Activated CD4-positive, CD25-positive, alpha-beta regulatory T cell treated with anti-CD3 and anti-CD28 coated beads, Interleukin-2, amount 50 U/mL, for 72 hours (primary cell): ENCODE data around the gene VIT.

Experiments used
- DNase-seq: peaks from one replicate; pipeline ENCODE4 v3.0.0; 2021

Gene VIT

GRCh38 chr2:36696533-36696932, at the start of gene VIT:
VIT (plus strand) TSS chr2:36696707; CDS start chr2:36716371, 19,664 bp downstream.
- no peak for DNase-seq

GRCh38 chr2:36650031-36650829, 46.3 kb upstream of the VIT start:
- DNase-seq, result no peak

- DNase-seq, result no peak
Measured at GRCh38 chr2:36653155-36653554, 43.4 kb upstream of the VIT start.

- no peak for DNase-seq
Measured at GRCh38 chr2:36653967-36654694, 42.4 kb upstream of the VIT start.

DNA sequence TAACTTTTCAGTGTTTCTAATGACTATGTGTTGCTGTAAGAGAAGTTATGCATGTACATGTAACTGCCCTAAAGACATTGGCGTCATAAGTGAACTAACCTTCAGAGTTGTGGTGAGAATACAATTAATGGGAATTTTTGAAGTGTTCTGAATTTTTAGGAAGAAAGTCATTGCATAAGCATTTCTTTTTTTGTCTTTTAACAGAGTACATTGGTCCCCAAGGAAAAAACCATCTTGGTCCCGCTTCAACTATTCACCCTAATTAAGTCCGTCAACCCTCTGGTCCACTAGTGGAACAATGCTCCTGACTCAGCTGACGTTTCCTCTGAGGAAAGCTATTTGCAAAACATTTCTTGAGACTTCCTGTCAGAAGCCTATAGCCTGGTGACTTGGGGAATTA, 41.1 kb upstream of the VIT start:
- DNase-seq, result no peak

DNA sequence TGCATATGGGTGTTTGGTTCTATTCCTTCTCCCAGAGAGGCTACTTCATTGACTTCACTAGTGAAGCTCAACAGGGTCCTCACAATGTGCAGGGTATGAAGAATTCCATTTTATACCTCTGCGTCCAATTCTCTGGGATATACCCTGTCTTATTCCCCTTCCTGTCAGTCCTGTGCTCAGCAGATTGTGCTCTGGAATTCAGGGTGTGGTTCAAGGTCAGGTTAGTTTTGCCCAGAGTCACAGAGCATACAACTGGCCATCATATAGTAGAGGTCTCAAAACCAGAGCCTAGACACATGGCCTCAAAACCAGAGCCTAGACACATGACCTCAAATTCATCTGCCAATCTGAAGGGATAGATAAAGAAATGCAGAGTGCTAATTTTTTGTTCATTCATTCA, 38.8 kb upstream of the VIT start:
- no peak for DNase-seq

DNA sequence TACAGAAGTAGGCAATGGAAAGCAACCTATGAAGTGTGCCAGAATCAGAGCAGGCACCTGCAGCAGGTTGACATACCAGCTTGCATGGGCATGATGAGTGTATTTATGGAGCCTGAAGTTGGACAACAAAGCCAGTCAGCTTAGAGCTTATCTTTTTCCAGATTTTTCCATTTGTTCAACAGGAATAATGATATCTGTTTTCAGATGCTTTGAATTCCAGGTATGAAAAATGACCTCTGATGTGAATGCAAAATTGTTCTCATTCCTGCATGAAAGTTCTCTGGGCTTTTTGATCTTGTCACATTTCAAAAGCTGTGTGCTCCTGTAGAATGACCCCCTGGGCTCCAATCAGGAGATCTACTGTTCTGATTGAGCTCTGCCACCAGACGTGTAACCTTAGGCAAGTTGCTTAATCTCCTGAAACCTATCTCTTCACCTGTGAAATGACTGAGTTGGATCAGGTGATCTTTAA, 38.2 kb upstream of the VIT start:
- no peak for DNase-seq

DNA sequence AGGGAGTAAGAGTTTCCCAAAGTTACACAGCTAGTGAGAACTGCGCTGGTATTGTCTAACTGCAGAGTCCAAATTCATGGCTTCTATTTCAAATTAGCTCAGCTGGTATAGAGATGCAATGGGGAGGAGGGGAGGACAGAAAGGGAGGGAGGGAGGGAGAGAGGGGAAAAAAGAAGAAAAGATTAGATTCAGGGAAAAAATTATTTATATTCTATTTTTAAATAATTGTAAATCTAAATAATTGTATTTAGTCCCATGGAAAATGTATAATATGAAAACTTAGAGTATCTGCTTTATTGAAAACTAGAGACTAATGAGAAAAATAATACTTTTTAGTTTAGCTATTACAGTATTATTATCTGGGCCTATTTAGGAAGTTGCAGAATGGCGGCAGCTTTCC, 37.3 kb upstream of the VIT start:
- DNase-seq, result no peak

GRCh38 chr2:36659872-36660312, 36.6 kb upstream of the VIT start:
- no peak for DNase-seq

DNA sequence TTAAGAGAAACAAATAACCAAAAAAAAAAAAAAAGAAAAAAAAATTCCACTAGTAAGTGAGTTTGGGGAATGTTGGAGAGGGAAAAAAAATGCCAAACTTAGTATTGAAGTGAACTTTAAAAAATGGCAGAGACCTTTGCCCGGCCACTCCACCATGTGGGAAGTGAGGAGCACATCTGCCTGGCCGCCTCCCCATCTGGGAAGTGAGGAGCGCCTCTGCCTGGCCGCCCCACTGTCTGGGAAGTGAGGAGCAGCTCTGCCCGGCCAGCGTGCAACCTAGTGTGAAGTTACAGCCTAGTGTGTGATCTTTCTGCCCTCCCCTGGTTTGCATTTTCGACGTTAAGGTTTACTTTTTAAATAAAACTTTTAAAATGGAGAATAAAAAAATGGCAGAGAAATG, 33.9 kb upstream of the VIT start:
- no peak for DNase-seq

- no peak for DNase-seq
Measured at GRCh38 chr2:36663295-36663694, 33.2 kb upstream of the VIT start.

DNA sequence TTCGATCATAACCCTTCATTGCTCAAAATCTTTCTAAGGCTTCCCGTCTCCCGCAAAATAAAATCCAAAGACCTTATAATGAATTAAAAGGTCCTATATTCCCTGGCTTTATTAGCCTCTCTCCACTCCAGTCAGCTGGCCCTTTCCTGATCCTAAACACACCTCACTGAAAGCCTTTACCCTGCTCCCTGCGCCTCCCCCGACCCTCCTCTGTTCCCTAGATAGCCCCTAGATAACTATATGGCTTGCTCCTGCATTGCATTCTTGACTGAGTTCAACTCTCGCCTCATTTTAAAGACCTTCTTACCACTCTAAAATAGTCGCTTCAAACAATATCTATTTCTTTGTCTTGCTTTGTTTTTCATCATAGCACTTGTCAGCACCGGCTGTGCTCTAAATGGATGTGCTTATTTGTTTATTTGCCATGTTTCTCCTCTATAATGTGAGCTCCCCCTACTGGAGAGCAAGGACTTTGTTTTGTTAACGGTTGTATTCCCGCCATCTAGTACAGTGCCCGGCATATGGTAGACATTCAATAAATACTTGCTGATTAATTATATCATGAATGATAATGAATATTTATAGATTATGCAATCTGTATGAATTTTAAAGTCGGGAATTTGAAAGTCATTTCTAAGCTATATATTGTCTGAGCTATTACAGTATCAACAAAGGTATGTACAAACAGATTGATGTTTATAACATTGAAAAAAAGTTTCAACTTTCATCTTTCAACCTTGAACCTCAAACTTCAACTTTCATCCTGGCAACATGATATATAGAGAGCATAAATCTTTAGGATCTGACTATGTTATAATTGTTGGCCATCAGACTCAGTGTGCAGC, 32.4 kb upstream of the VIT start:
- DNase-seq, result no peak

- no peak for DNase-seq
Measured at GRCh38 chr2:36664696-36665076, 31.8 kb upstream of the VIT start.

DNA sequence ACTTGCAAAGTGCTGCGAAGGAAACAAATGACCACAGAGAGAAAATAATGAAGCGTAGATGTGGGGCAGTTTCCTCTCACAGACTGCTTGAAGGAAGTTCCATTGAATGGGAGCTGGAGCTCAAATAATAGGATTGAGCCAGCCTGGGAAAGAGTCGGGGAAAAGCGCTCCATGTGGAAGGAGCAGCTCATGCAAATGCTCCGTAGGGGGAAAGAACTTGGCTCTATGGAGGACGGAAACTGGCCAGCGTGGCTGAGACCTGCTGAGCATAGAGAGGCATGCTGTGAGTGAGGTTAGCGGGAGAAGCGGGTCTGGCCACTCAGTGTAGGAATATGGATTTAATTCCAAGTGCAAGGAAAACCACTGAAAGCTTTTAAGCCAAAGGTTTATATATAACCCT, 28.6 kb upstream of the VIT start:
- DNase-seq, result no peak

DNA sequence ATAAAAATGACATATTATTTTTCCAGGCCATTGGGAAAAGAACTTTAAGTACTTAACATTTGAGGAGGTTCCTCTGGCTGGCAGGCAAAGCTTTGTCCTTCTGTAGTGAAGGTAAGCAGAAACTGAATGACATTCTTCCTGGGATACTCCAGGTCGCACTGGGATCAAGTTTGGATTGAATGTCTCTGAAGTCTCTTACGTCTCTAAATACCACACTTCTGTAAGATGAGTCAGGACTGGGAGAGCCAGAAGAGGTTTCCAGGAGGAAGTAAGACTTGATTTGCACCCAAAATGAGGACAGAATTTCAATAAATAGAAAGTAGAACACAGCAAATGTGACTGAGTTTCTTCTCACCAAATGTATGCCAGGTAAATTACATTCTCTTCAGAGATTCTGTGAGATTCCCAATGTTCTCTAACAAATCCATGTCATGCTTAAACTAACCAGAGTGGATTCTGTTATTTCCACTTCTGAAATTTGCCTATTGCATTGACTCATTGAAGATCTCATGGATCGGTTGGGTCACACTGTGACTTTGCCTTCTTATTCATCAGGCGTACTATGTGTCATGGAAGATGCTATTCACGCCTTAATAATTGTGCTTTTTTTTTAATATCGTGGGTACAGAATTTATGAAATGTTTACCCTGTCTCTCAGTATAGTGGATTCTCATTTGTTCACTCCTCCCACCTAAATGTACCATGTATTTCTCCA, 25.5 kb upstream of the VIT start:
- DNase-seq, result no peak

DNA sequence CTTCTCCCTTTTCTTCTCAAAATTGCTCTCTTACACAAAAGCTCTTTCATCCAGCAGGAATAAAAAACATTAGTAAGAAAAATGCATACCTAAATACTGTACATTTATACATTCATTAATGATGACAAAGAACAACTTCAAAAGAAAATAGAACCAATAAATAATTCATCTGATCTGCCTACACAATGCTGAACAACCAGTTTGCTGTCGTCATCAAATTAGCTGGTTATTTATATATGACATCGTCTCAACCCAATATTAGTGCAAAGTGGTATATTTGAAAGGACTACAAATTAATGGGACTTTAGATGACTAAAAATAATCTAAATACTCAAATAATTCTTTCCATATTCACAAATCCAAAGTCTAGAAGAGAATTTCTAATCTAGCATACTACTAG, 24.8 kb upstream of the VIT start:
- DNase-seq, result no peak

GRCh38 chr2:36672199-36672598, 24.3 kb upstream of the VIT start:
- DNase-seq, result no peak

DNA sequence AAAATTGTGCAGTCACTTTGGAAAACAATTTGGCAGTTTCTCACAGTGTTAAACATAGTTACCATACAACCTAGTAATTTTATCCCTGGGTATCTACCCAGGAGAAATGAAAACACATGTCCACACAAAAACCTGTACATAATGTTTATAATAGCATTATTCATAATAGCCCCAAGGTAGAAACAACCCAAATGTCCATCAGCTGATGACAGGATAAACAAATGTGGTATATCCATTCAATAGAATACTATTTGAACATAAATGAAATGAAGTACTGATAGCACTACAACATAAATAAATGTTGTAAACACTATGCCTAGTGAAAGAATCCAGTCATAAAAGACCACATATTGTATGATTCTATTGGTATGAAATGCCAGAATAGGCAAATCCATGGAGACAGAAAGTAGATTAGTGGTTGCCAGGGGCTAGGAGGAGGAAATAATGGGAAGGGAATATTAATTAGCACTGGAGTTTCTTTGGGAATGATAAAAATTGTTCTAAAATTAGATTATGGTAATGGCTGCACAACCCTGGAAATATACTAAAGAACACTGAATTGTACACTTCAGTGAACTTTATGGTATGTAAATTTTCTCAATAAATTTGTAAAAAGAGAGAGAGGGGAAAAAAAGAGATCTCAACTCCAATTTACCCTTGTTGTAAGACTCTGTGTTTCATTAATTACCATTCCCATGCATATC, 20.8 kb upstream of the VIT start:
- no peak for DNase-seq

DNA sequence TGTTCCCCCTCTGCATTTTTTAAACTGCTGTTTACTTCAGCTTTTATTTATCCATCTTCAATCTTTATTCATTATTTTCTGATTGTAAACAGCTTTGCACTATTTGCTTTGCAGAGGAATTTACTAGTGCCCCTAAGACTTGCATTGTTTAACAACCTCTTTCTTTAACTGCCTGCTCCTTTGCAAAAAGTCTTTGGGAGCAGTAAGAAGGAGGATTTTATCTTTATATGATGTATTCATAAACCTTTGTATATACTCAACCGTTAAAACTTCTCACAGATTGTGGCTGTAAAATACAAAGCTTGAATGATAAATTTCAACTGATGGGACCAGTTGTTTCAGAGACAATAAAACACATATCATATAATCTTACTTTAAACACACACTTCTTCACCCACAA, 20.1 kb upstream of the VIT start:
- no peak for DNase-seq

- DNase-seq, result no peak
Measured at GRCh38 chr2:36677386-36677785, 19.1 kb upstream of the VIT start.

GRCh38 chr2:36677996-36678605, 18.4 kb upstream of the VIT start:
- DNase-seq, result no peak

GRCh38 chr2:36678856-36679255, 17.7 kb upstream of the VIT start:
- no peak for DNase-seq
